IMR-90 (cell line): ENCODE data around the gene COL28A1.

Source experiments
- CEBPB ChIP-seq: IDR thresholded peaks from 2 replicates; pipeline ENCODE4 v1.6.1; 2012; ENCODE audit warnings: low read depth, low read length, improper control_type of control experiment
- POLR2A ChIP-seq: IDR thresholded peaks from 2 replicates; pipeline ENCODE4 v1.6.1; 2012; ENCODE audit warnings: mild to moderate bottlenecking, low read depth, low read length
- TF ChIP-seq, protein P1 (sequence below): conservative IDR thresholded peaks from 2 replicates; pipeline ENCODE4 v1.5.1; 2012; ENCODE audit warnings: mild to moderate bottlenecking, low read depth, low read length, improper control_type of control experiment

DNA sequence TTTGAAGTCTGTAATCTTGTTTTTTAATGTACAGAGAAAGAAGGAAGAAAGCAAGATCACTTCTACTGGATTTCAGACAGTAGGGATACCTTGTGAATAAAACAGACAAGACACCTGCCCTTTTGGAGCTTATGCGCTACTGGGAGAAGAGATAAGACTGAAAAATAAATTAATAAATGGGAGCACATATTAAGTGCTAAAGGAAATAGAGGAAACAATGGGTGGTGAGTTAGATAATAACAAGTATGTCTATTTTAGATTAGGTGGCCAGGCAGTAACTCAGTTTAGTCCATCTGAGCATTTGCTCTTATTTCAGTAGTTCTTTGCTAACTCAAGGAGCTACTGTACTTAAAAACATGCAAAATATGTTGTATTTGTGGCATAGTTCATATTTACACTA, 46.9 kb upstream of the COL28A1 start:
- TF ChIP-seq POLR2A (no peak), CEBPB (no peak)
- TF ChIP-seq, protein P1, sequence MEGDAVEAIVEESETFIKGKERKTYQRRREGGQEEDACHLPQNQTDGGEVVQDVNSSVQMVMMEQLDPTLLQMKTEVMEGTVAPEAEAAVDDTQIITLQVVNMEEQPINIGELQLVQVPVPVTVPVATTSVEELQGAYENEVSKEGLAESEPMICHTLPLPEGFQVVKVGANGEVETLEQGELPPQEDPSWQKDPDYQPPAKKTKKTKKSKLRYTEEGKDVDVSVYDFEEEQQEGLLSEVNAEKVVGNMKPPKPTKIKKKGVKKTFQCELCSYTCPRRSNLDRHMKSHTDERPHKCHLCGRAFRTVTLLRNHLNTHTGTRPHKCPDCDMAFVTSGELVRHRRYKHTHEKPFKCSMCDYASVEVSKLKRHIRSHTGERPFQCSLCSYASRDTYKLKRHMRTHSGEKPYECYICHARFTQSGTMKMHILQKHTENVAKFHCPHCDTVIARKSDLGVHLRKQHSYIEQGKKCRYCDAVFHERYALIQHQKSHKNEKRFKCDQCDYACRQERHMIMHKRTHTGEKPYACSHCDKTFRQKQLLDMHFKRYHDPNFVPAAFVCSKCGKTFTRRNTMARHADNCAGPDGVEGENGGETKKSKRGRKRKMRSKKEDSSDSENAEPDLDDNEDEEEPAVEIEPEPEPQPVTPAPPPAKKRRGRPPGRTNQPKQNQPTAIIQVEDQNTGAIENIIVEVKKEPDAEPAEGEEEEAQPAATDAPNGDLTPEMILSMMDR: no peak
